Esophagus (tissue), 2 donors: ENCODE results near the gene DCN. TPM values are rescaled to one million over a fixed set of nuclear protein-coding genes. Genes with fewer than 3 reads are reported as not detected.

Source experiments
- H3K27ac ChIP-seq, 2 donors: one replicate each; pipeline ENCODE4 v1.5.1; 2013; ENCODE audit warnings: low read depth in 2 of 2, mild to moderate bottlenecking in 2 of 2, inconsistent platforms in 1 of 2, low read length in 1 of 2, moderate library complexity in 1 of 2
- H3K27me3 ChIP-seq, 2 donors: one replicate each; pipeline ENCODE4 v1.6.1; 2013; ENCODE audit warnings: low read length in 2 of 2, control low read depth in 1 of 2, mild to moderate bottlenecking in 1 of 2; ENCODE audit not compliant: insufficient read depth in 2 of 2, control insufficient read depth in 1 of 2
- H3K36me3 ChIP-seq, 2 donors: one replicate each; pipeline ENCODE4 v1.6.1; 2013; ENCODE audit warnings: low read length in 1 of 2; ENCODE audit not compliant: control insufficient read depth in 2 of 2, insufficient read depth in 2 of 2
- H3K4me1 ChIP-seq, 2 donors: one replicate each; pipeline ENCODE4 v1.6.1; 2013; ENCODE audit warnings: low read length in 1 of 2; ENCODE audit not compliant: control insufficient read depth in 2 of 2, insufficient read depth in 2 of 2
- H3K4me3 ChIP-seq, 2 donors: one replicate each; pipeline ENCODE4 v1.5.1; 2013; ENCODE audit warnings: low read length in 2 of 2, mild to moderate bottlenecking in 2 of 2, low read depth in 1 of 2, moderate library complexity in 1 of 2
- H3K9me3 ChIP-seq, 2 donors: one replicate each; pipeline ENCODE4 v1.6.1; 2013; ENCODE audit warnings: mild to moderate bottlenecking in 2 of 2, low read depth in 1 of 2, low read length in 1 of 2, moderate library complexity in 1 of 2; ENCODE audit not compliant: control insufficient read depth in 2 of 2, insufficient read depth in 1 of 2
- WGBS, 2 donors: extraction: QIAGEN DNeasy Blood & Tissue Kit; methylation state at CpG; one replicate each; pipeline ENCODE4 v1.1.7; 2013; 5-methylcytosine and 5-hydroxymethylcytosine counted together
- polyA plus RNA-seq, 2 donors: library from polyadenylated mRNA; stranded (reverse); fragments of 200-250 nt; gene quantifications; one replicate each; pipeline ENCODE4 v1.2.3, GENCODE V29; 2013
- donor health status: healthy with polysubstance abuse.
- donor health status: Bipolar disorder and iron deficiency.

The DCN gene
- polyA plus RNA-seq, 2 donors, result 41.1 to 152 TPM

- Histone ChIP-seq H3K27me3 (no peaks in the 10 kb centered on the region), H3K27ac (peak overlapping the region in 1 of 2 donors; percentile 27)
Measured at GRCh38 chr12:91178781-91179180, 3.8 kb downstream of the DCN start.

GRCh38 chr12:91178139-91178561 is 4.5 kb downstream of the DCN start:
- Histone ChIP-seq H3K4me1 (no peaks in the 10 kb centered on the region), H3K27me3 (no peaks in the 10 kb centered on the region), H3K36me3 (no peaks in the 10 kb centered on the region), H3K4me3 (peak overlapping the region; percentile 38 to 54), H3K9me3 (no peaks in the 10 kb centered on the region), H3K27ac (peak overlapping the region; percentile 54 to 77)
- 24 to 30% methylated on average over 7 of the region's 7 CpGs for WGBS, 2 donors

More at GRCh38 chr12:91178781-91179180, 3.8 kb downstream of the DCN start:
- WGBS, 2 donors, result 52 to 68% methylated on average over 1 of the region's 1 CpG
- Histone ChIP-seq H3K4me1 (no peaks in the 10 kb centered on the region), H3K9me3 (no peaks in the 10 kb centered on the region), H3K4me3 (peak overlapping the region in 1 of 2 donors; percentile 13), H3K36me3 (no peaks in the 10 kb centered on the region)

- no peaks in the 10 kb centered on the region for H3K36me3 ChIP-seq
- no peaks in the 10 kb centered on the region for H3K9me3 ChIP-seq
- H3K4me1 ChIP-seq, result no peaks in the 10 kb centered on the region
- H3K27me3 ChIP-seq, result no peaks in the 10 kb centered on the region
- H3K4me3 ChIP-seq, result no peak overlapping the region
- no peak overlapping the region for H3K27ac ChIP-seq
- 70 to 89% methylated on average over 1 of the region's 1 CpG for WGBS, 2 donors
Measured at GRCh38 chr12:91177381-91177780, 5.2 kb downstream of the DCN start.

- Histone ChIP-seq H3K27me3 (no peaks in the 10 kb centered on the region), H3K27ac (no peak overlapping the region), H3K9me3 (no peaks in the 10 kb centered on the region), H3K4me1 (no peaks in the 10 kb centered on the region), H3K36me3 (no peaks in the 10 kb centered on the region), H3K4me3 (peak overlapping the region in 1 of 2 donors; percentile 3)
- 78 to 80% methylated on average over 3 of the region's 3 CpGs for WGBS, 2 donors
Measured at GRCh38 chr12:91176915-91177314, 5.7 kb downstream of the DCN start.

- Histone ChIP-seq H3K27me3 (no peaks in the 10 kb centered on the region), H3K9me3 (no peaks in the 10 kb centered on the region), H3K4me3 (peak overlapping the region in 1 of 2 donors; percentile 19), H3K27ac (no peak overlapping the region), H3K4me1 (no peaks in the 10 kb centered on the region), H3K36me3 (no peaks in the 10 kb centered on the region)
- WGBS, 2 donors, result 79 to 82% methylated on average over 2 of the region's 2 CpGs
Measured at GRCh38 chr12:91176358-91176757, 6.3 kb downstream of the DCN start.

GRCh38 chr12:91173124-91173523 is 9.5 kb downstream of the DCN start:
- Histone ChIP-seq H3K27me3 (no peaks in the 10 kb centered on the region), H3K4me3 (no peak overlapping the region), H3K36me3 (no peaks in the 10 kb centered on the region), H3K4me1 (no peaks in the 10 kb centered on the region), H3K9me3 (no peaks in the 10 kb centered on the region), H3K27ac (no peak overlapping the region)
- WGBS, 2 donors, result 47 to 63% methylated on average over 1 of the region's 1 CpG

GRCh38 chr12:91172096-91172495 is 10.5 kb downstream of the DCN start:
- no peak overlapping the region for H3K4me3 ChIP-seq

GRCh38 chr12:91171476-91171875 is 11.1 kb downstream of the DCN start:
- Histone ChIP-seq H3K27me3 (no peaks in the 10 kb centered on the region), H3K27ac (no peak overlapping the region), H3K4me3 (no peak overlapping the region), H3K36me3 (no peaks in the 10 kb centered on the region), H3K9me3 (no peaks in the 10 kb centered on the region), H3K4me1 (no peaks in the 10 kb centered on the region)
- 73 to 86% methylated on average over 2 of the region's 2 CpGs for WGBS, 2 donors

More at GRCh38 chr12:91172096-91172495, 10.5 kb downstream of the DCN start:
- H3K36me3 ChIP-seq, result no peaks in the 10 kb centered on the region
- H3K4me1 ChIP-seq, result no peaks in the 10 kb centered on the region
- H3K27ac ChIP-seq, result no peak overlapping the region
- no peaks in the 10 kb centered on the region for H3K9me3 ChIP-seq
- no peaks in the 10 kb centered on the region for H3K27me3 ChIP-seq

- Histone ChIP-seq H3K27me3 (no peaks in the 10 kb centered on the region), H3K27ac (no peak overlapping the region), H3K9me3 (no peaks in the 10 kb centered on the region), H3K4me3 (no peak overlapping the region), H3K4me1 (no peaks in the 10 kb centered on the region), H3K36me3 (no peaks in the 10 kb centered on the region)
Measured at GRCh38 chr12:91163116-91163515, 19.5 kb downstream of the DCN start.

GRCh38 chr12:91161009-91161408 is 21.6 kb downstream of the DCN start:
- Histone ChIP-seq H3K9me3 (no peaks in the 10 kb centered on the region), H3K27me3 (no peaks in the 10 kb centered on the region), H3K4me1 (no peaks in the 10 kb centered on the region), H3K36me3 (no peaks in the 10 kb centered on the region), H3K4me3 (no peak overlapping the region), H3K27ac (no peak overlapping the region)
